Activated naive CD8-positive, alpha-beta T cell treated with anti-CD3 and anti-CD28 coated beads, Interleukin-2, amount 50 U/mL, for 24 hours (primary cell): ENCODE measurements around the gene BAD.

ENCODE experiments used
- ATAC-seq: fragments of 150-1000 bp; cut with Tn5 transposase; one replicate; pipeline ENCODE4 v1.10.0; 2021
- DNase-seq: peaks from one replicate; pipeline ENCODE4 v3.0.0; 2021
- H3K27ac Mint-ChIP-seq: one replicate; pipeline ENCODE4 v1.8.0; 2021; ENCODE audit warnings: mild to moderate bottlenecking, mixed read lengths
- H3K27me3 Mint-ChIP-seq: one replicate; pipeline ENCODE4 v1.8.0; 2021; ENCODE audit warnings: mixed read lengths
- H3K36me3 Mint-ChIP-seq: one replicate; pipeline ENCODE4 v1.8.0; 2021; ENCODE audit warnings: low read depth, mixed read lengths
- H3K4me1 Mint-ChIP-seq: one replicate; pipeline ENCODE4 v1.8.0; 2021; ENCODE audit warnings: mixed read lengths
- H3K4me3 Mint-ChIP-seq: one replicate; pipeline ENCODE4 v1.8.0; 2021; ENCODE audit warnings: mild to moderate bottlenecking, moderate library complexity, mixed read lengths
- H3K9me3 Mint-ChIP-seq: one replicate; pipeline ENCODE4 v1.8.0; 2021; ENCODE audit warnings: mixed read lengths

BAD gene

DNA sequence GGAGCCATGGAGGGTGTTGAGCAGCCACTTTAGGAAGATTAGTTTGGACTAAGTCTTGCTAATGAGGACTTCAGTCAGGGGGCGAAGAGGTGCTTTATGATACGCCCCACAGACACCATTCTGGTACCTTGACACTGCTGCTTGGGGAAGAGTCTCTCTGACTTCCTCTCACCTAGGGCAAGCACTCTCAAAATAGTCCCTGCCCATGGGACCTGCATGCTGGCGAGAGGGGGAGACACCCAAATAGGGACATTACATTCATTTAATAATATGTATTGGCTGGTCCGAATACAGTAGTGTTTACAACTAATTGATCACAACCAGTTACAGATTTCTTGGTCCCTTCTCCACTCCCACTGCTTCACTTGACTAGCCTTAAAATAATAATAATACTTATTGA, 11.3 kb upstream of the BAD start:
- no peaks in the 10 kb centered on the region for H3K9me3 Mint-ChIP-seq
- no peak overlapping the region for H3K4me3 Mint-ChIP-seq
- H3K4me1 Mint-ChIP-seq, result peaks cover 15% of the 10 kb centered on the region
- peaks cover 79% of the 10 kb centered on the region for H3K27me3 Mint-ChIP-seq
- H3K36me3 Mint-ChIP-seq, result no peaks in the 10 kb centered on the region
- DNase-seq (no peak), ATAC-seq (no peak)
- H3K27ac Mint-ChIP-seq, result no peak overlapping the region

DNA sequence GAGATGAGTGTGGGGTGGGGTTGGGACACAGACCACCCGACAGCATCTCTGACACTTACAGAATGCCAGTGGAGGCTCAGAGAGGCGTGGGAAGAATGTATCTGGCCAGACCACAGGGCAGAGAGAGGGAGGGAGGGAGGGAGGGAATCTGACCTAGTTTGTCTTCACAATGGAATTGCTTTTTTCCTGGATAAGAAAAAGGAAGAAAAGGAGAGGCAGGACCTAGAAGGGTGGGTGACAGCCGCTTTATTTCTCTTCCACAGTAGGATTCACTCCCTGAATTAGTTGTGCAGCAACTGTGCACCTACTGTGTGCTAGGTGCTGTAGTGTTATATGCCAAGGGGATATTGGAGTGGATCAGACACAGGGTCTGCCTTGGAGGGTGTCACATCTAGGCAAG, 10.3 kb upstream of the BAD start:
- ATAC-seq (no peak), DNase-seq (no peak)
- Mint-ChIP-seq H3K36me3 (no peaks in the 10 kb centered on the region), H3K27ac (no peak overlapping the region), H3K27me3 (peaks cover 78% of the 10 kb centered on the region), H3K9me3 (no peaks in the 10 kb centered on the region), H3K4me3 (no peak overlapping the region), H3K4me1 (peaks cover 10% of the 10 kb centered on the region)

DNA sequence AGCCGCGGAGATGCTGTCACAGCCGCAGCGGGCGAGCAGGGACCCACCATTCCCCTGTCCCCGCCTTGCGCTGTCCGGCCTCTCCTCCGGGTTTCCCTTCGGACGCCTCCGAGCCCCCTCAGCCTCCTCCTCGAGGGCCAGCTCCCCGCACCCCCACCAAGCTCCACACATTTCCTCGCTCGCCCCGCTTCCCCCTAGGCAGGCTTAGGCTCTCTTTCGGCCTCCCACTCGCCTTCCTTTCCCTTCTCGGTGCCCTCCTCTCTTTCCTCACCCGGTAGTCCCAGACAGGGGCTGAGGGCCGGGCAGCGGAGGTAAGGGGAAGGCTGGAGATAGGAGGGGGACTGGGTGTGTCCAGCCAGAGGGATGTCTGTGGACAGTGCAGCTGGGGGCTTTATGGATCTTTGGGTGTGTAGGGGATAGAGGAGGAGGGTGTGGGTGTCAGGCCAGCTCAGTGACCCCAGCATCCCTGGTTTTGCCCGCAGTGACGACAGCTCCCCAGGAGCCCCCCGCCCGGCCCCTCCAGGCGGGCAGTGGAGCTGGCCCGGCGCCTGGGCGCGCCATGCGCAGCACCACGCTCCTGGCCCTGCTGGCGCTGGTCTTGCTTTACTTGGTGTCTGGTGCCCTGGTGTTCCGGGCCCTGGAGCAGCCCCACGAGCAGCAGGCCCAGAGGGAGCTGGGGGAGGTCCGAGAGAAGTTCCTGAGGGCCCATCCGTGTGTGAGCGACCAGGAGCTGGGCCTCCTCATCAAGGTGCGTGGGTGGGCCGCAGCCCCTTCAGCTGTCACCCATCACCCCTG, 8.2 kb upstream of the BAD start:
- Mint-ChIP-seq H3K4me3 (no peak overlapping the region), H3K27ac (no peak overlapping the region), H3K27me3 (peaks cover 58% of the 10 kb centered on the region), H3K9me3 (no peaks in the 10 kb centered on the region), H3K4me1 (peaks cover 5% of the 10 kb centered on the region), H3K36me3 (no peaks in the 10 kb centered on the region)
- DNase-seq (no peak), ATAC-seq (no peak)

- no peak for ATAC-seq
- H3K4me1 Mint-ChIP-seq, result peaks cover 5% of the 10 kb centered on the region
- H3K9me3 Mint-ChIP-seq, result no peaks in the 10 kb centered on the region
- peaks cover 50% of the 10 kb centered on the region for H3K27me3 Mint-ChIP-seq
- no peak overlapping the region for H3K4me3 Mint-ChIP-seq
- H3K36me3 Mint-ChIP-seq, result no peaks in the 10 kb centered on the region
- no peak for DNase-seq
- H3K27ac Mint-ChIP-seq, result no peak overlapping the region
Measured at GRCh38 chr11:64291752-64292459, 7.4 kb upstream of the BAD start.

GRCh38 chr11:64291262-64291751, 6.8 kb upstream of the BAD start, which contains the start of gene KCNK4:
Gene KCNK4, plus strand, starts transcription at chr11:64291302. Its CDS starts 1,717 bp downstream, at chr11:64293019.
- Mint-ChIP-seq H3K9me3 (no peaks in the 10 kb centered on the region), H3K36me3 (no peaks in the 10 kb centered on the region), H3K27ac (no peak within 1 kb of the TSS), H3K4me3 (peak within 1 kb of the TSS; percentile 34), H3K4me1 (peaks cover 11% of the 10 kb centered on the region), H3K27me3 (peaks cover 44% of the 10 kb centered on the region)
- ATAC-seq (no peak), DNase-seq (no peak)

- peak overlapping the region; percentile 34 for H3K4me3 Mint-ChIP-seq
- no peak for DNase-seq
- H3K27ac Mint-ChIP-seq, result no peak overlapping the region
- no peak for ATAC-seq
- peaks cover 13% of the 10 kb centered on the region for H3K4me1 Mint-ChIP-seq
- H3K27me3 Mint-ChIP-seq, result peaks cover 37% of the 10 kb centered on the region
- H3K36me3 Mint-ChIP-seq, result no peaks in the 10 kb centered on the region
- H3K9me3 Mint-ChIP-seq, result no peaks in the 10 kb centered on the region
Measured at GRCh38 chr11:64290352-64291261, 6.1 kb upstream of the BAD start.

GRCh38 chr11:64289002-64289564, 4.6 kb upstream of the BAD start:
- H3K4me1 Mint-ChIP-seq, result peaks cover 15% of the 10 kb centered on the region
- H3K27me3 Mint-ChIP-seq, result peaks cover 25% of the 10 kb centered on the region
- no peak overlapping the region for H3K27ac Mint-ChIP-seq
- no peaks in the 10 kb centered on the region for H3K9me3 Mint-ChIP-seq
- H3K36me3 Mint-ChIP-seq, result no peaks in the 10 kb centered on the region
- no peak overlapping the region for H3K4me3 Mint-ChIP-seq
- DNase-seq, result no peak
- ATAC-seq, result no peak

GRCh38 chr11:64288353-64288750, 3.9 kb upstream of the BAD start:
- H3K9me3 Mint-ChIP-seq, result no peaks in the 10 kb centered on the region

DNA sequence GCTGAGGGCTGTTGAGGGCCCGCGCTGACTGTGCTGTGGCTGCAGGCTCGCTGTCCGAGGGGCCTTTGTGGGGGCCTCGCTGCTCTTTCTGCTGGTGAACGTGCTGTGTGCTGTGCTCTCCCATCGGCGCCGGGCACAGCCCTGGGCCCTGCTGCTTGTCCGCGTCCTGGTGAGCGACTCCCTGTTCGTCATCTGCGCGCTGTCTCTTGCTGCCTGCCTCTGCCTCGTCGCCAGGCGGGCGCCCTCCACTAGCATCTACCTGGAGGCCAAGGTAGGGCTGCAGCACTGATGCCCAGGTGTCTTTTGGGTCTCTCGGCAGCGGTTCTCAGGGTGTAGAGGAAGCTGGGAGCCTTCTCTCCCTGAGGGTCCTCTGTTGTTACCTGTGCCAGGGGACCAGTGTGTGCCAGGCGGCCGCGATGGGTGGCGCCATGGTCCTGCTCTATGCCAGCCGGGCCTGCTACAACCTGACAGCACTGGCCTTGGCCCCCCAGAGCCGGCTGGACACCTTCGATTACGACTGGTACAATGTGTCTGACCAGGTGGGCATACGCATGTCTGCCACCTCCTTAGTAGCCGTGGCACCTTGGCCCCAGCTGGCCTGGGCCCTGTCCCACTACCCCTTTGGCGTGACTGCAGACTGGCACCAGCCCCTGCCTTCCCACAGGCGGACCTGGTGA, 3.3 kb upstream of the BAD start:
- Mint-ChIP-seq H3K27ac (no peak overlapping the region), H3K27me3 (peaks cover 13% of the 10 kb centered on the region), H3K4me3 (no peak overlapping the region), H3K9me3 (no peaks in the 10 kb centered on the region), H3K4me1 (peaks cover 21% of the 10 kb centered on the region), H3K36me3 (peaks cover 2% of the 10 kb centered on the region)
- DNase-seq, result no peak
- ATAC-seq, result no peak

More at GRCh38 chr11:64288353-64288750, 3.9 kb upstream of the BAD start:
- Mint-ChIP-seq H3K4me1 (peaks cover 18% of the 10 kb centered on the region), H3K4me3 (no peak overlapping the region), H3K27ac (no peak overlapping the region), H3K36me3 (no peaks in the 10 kb centered on the region), H3K27me3 (peaks cover 18% of the 10 kb centered on the region)
- ATAC-seq, result no peak
- no peak for DNase-seq

DNA sequence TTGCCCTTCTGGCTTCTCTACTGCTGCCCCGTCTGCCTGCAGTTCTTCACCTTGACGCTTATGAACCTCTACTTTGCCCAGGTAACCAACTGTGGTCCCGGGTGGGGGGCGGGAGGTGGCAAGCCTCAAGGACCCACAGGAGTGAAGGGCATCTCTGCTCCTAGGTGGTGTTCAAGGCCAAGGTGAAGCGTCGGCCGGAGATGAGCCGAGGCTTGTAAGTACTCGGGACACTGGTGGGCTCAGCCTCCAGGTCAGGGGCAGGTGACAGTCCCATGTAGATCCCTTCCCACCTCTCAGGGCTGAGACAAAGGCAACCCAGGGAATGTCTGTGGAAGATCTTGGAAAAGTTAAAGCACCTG, 2.3 kb upstream of the BAD start:
- Mint-ChIP-seq H3K36me3 (peaks cover 5% of the 10 kb centered on the region), H3K4me3 (peak overlapping the region; percentile 80), H3K27me3 (peaks cover 9% of the 10 kb centered on the region), H3K27ac (peak overlapping the region; percentile 61), H3K4me1 (peaks cover 21% of the 10 kb centered on the region), H3K9me3 (no peaks in the 10 kb centered on the region)
- DNase-seq, result no peak
- ATAC-seq, result no peak

DNA sequence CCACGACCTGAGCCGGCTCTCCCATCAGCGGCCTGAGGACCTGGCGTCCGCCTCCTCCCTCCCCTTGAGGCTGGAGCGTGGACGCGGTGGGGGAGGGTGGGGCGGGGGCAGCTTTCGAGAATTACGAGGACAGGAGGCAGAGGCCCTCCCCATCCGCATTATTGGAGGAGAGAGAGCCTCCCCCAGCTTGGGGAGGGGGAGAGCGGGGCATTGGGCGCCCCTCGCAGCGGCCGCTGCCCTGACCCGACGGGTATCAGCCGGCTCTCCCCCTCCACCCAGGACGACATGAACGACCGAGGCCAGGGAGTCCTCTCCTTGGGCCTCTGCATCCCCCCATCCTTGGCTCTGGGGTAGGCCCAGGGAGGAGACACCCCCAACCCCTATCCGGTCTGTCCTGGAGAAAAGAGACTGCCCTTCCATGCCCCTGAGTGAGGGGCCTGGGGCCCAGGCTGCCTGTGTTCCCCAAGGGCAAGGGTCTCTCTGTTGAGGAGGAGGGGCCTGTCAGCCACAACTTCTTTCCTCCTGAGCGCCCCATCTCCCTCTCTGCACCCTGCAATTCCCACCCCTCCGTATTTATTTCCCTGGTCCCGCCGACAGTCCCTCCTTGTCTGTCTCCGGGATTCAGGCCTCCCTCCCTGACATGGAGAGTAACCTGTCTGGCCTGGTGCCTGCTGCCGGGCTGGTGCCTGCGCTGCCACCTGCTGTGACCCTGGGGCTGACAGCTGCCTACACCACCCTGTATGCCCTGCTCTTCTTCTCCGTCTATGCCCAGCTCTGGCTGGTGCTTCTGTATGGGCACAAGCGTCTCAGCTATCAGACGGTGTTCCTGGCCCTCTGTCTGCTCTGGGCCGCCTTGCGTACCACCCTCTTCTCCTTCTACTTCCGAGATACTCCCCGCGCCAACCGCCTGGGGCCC, 1.7 kb upstream of the BAD start:
- DNase-seq (no peak), ATAC-seq (no peak)
- H3K4me1 Mint-ChIP-seq, result peaks cover 21% of the 10 kb centered on the region
- H3K27me3 Mint-ChIP-seq, result peaks cover 9% of the 10 kb centered on the region
- H3K4me3 Mint-ChIP-seq, result peak overlapping the region; percentile 83
- peak overlapping the region; percentile 61 for H3K27ac Mint-ChIP-seq
- no peaks in the 10 kb centered on the region for H3K9me3 Mint-ChIP-seq
- peaks cover 8% of the 10 kb centered on the region for H3K36me3 Mint-ChIP-seq

DNA sequence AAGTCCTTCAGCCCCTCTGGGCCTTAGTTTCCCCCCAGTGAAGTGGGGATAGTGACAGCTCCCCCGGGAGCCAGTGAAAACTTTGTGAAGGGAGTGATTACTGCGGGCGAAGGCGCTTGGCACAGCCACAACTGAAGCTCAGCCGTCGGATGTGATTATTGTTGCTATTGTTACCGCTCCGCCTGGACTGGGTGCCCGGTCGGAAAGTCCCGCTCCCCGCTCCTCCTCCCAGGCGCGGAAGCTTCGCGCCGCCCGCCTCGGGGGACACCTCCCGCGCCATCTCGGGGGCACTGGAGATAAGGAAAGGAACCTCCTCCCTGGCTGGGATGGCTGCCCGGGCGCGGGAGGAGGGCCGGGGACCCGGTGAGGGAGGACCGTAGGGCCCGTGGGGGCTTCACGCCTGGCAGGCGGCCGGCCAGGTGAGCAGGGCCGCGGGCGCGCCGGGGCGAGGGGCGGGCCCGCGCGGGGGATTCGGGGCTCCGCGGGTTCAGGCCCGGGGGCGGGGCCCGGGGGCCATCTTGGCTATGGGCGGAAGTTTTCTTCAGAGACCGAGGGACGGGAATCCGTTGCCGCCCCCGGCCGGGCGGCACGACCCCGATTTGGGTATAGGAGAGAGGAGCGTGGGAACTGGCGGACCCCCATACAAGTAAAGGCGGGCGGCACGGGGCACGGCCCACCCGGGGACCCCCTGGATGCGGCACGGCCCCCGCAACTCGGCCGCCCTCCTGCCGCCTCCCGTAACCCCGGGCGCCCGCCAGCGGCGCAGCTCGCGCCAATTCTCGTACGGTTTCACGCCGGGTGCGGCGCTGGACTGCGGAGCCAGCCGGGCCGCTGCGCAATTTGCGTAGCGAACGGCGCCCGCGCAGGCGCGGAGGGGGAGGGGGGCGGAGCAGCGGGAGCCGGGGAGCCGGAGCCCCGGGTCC, 758 bp upstream of the BAD start, which contains the start of gene GPR137:
Gene GPR137, plus strand, starts transcription at position 887 of the 923 bp plus-strand sequence. CDS start 677 bp downstream, outside the sequence.
- Mint-ChIP-seq H3K4me3 (peak within 1 kb of the TSS; percentile 83), H3K36me3 (peaks cover 9% of the 10 kb centered on the region), H3K27me3 (peaks cover 2% of the 10 kb centered on the region), H3K9me3 (no peaks in the 10 kb centered on the region), H3K4me1 (peaks cover 17% of the 10 kb centered on the region), H3K27ac (peak within 1 kb of the TSS; percentile 92)
- peak; percentile 55 for ATAC-seq
- peak; percentile 95 for DNase-seq
